DMS 273 treated with DMSO at 0.1 percent for 48 hours (cell line): ENCODE data around the gene PHC1.
A peak's percentile ranks its signal among the peaks of the same experiment; 100 is the strongest.
"Not testable (repeated sequence)": the region's sequence is repeated elsewhere in the genome, so short reads cannot be mapped to it uniquely, and the experiment has no call there.

ENCODE experiments used
- DNase-seq: peaks from one replicate; lab custom pipeline; 2025; lab: John Stamatoyannopoulos, UW

PHC1 gene

DNA sequence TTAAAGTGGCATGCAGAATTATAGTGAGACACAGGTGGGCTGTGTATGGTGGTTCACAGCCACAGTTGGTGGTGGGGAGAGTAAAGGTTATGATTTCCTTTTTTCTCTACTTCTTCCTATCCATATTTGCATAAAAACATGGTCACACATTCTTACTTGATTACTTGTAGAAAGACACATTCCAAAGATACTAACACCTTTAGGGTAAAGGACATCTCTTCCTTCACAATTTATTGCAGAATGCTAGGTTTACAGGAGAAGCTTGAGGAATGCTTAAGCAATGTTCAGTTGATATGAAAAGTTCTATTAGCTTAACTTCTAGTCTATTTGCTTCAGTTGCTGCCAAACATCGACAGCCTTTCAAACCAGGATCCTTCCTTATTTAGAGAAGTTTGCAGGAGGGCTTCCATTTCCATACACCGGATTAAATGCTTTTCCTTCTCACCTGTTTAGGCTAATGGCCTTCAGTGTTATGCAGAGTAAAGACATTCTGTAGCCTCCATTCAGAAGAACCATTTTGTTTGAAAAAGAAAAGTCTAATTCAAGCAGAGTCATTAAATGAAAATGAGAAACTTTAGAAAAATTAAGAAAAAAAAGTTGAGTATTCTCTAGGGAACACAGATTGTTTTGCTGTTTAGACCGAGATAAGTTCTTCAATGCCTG lies 2.6 kb upstream of the PHC1 start:
- no peak for DNase-seq

- no peak for DNase-seq
Observed at GRCh38 chr12:8912914-8913313, 1.4 kb upstream of the PHC1 start.

DNA sequence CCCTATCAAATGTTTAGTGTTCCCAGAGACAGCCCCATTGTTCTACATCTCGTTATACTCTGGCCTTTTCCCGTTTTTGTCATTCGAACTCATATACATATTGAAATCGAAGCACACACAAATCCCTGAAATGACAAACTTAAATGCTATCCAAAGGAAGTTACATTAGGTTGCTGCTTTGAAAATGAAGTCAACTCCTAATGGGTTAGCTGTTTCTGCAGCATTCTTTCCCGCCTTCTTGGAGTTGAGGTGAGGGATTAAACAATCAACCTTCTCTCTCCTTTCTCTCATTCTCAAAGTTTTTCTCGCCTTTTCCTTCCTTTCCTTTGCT lies 642 bp upstream of the PHC1 start:
- DNase-seq, result no peak

GRCh38 chr12:8914716-8915526 lies 612 bp downstream of the PHC1 start:
- DNase-seq, result peak; percentile 1

- no peak for DNase-seq
Observed at GRCh38 chr12:8916154-8916553, 1.8 kb downstream of the PHC1 start.

DNA sequence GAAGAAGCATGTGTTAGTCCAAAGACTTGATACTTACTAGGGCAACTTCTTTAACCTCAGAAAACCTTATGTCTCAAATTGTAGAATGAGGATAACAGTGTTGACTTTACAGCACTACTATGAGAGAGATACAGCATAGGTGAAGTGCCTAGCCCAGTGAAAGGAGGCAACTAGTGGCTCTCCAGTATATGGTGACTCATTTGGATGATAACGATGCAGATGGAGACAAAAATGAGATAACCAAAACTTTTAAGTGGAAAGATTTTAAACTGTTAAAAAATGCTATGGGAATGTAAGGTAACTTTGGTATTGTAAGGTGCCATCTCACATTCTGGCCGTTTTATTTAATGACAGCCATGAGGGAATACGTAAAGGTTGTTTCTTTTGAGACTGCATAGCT lies 2.7 kb downstream of the PHC1 start:
- DNase-seq, result no peak

GRCh38 chr12:8917751-8918150 lies 3.4 kb downstream of the PHC1 start:
- no peak for DNase-seq

DNA sequence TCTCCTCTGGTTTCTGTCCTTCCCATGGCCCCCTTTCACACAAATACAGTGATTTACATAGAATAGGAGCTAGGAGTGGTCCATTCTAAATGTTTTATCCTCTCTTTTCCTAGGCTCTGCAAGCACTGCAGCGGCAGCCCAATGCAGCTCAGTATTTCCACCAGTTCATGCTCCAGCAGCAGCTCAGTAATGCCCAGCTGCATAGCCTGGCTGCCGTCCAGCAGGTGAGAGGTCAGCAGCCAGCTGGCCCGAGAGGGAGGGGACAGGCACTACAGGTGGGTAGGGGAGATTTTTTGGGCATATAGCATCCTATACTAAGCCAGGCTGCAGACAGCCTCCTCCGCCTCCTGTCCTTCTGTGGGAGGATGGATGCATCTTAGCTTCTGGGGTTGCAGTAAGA lies 5.3 kb downstream of the PHC1 start:
- DNase-seq, result not testable (repeated sequence)

GRCh38 chr12:8922544-8922943 lies 8.2 kb downstream of the PHC1 start:
- no peak for DNase-seq

DNA sequence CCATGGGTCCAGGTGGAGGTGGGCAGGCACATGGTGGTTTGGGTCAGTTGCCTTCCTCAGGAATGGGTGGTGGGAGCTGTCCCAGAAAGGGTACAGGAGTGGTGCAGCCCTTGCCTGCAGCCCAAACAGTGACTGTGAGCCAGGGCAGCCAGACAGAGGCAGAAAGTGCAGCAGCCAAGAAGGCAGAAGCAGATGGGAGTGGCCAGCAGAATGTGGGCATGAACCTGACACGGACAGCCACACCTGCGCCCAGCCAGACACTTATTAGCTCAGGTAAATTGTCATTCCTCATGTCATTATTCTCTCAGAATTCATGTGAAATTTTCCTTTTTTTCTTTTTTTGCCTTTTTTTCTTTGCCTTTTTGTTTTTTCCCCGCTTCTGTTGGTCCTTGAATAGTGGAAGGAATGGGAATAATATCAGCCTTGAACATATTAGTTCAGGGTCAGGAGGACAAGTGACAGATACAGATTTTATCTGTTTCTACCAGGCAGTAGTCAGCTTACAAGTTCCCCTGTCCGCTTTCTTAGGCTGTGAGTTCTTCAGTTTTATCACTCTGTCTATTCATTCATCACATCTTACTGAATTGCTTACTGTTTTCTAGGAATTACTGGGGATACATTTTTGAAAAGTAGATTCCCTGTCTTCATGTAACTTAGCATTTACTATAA lies 16.5 kb downstream of the PHC1 start:
- not testable (repeated sequence) for DNase-seq

DNA sequence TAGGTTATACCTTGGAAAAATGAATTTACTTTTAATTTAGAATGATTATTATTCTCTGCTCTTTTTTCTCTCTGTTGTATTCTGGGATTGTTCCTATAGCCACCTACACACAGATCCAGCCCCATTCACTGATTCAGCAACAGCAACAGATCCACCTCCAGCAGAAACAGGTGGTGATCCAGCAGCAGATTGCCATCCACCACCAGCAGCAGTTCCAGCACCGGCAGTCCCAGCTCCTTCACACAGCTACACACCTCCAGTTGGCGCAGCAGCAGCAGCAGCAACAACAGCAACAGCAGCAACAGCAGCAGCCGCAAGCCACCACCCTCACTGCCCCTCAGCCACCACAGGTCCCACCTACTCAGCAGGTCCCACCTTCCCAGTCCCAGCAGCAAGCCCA lies 18.2 kb downstream of the PHC1 start:
- not testable (repeated sequence) for DNase-seq

DNA sequence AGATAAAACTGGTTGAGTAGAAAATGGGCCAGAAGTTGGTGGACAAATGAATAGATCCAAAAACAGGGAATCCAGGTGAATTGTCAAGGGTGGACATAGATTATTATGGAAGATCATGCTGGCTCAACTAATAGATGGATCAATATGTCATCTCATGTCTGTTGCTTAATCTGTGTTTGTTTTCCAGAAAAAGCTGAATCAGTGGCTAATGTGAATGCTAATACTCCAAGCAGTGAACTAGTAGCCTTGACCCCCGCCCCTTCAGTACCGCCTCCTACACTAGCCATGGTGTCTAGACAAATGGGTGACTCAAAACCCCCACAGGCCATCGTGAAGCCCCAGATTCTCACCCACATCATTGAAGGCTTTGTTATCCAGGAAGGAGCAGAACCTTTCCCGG lies 19.8 kb downstream of the PHC1 start:
- not testable (repeated sequence) for DNase-seq

- DNase-seq, result no peak
Observed at GRCh38 chr12:8936735-8937134, 22.4 kb downstream of the PHC1 start.

- not testable (repeated sequence) for DNase-seq
Observed at GRCh38 chr12:8937842-8938442, 23.6 kb downstream of the PHC1 start.

- no peak for DNase-seq
Observed at GRCh38 chr12:8941691-8942478, 27.6 kb downstream of the PHC1 start.

- no peak for DNase-seq
Observed at GRCh38 chr12:8943565-8944186, 29.4 kb downstream of the PHC1 start.

DNA sequence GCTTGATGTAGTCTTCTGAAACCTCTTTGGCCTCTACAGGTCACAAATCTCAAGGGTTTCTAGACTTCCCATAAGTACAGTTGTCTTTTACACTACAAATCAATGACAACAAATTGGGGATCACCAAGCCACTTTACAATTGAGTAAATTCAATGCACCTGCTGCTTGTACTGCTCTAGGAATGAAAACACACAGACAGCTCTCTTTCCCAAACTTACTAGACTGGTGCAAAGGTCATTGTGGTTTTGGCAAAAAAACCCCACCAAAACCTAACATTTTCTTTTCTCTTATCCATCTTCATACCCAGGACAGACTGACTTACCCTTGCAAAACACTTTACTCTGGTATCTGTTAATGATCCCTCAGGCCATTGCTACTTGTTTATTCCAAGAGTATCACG lies 32.4 kb downstream of the PHC1 start:
- DNase-seq, result no peak

GRCh38 chr12:8947737-8948136 lies 33.4 kb downstream of the PHC1 start:
- no peak for DNase-seq

- DNase-seq, result no peak
Observed at GRCh38 chr12:8948701-8949341, 34.5 kb downstream of the PHC1 start.

DNA sequence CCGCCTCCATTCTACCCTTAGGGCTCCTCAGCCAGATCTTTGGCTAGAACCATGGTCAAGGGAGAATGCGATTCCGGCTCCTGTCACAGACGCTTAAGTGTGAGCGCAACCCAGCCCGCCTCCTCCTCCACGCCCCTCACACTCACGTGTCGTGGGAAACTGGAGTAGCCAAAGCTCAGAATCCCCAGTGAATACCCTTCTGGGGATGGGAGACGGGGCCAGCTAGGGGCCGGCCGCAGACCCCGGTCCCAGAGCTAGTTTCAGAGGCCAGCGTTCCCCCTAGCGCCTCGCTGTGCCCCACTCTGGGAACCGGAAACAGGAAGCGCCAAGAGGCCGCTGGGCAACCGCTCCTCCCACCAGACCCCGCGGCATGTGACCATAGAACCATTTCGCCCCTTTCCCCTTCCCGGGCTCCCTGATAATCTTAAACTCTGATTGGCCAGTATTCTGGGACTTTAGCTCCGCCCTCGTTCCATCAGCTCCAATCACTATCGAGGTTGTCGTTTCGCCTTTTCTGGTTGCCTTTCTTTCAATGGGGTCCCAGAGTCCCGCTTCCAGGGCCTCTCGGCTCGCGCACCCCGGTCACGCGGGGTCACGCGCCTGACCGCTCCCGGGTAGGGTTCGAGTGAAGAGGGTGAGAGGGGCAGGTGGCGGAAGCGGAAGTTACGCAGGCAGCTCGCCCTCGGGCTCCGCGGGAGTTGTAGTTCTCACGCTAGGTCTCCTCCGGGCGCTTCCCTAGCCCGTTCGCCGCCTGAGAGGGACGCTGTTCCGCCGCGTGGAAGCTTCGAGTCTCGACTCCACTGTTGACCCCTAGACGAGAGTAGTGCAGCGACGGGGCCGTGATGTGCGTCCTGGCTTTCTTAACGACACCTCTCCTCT lies 35.3 kb downstream of the PHC1 start, which contains the start of gene M6PR:
M6PR (minus strand) TSS at position 304 of the 879 bp plus-strand sequence. CDS start 3,241 bp downstream, outside the sequence.
- DNase-seq, result peak; percentile 86
